Spleen (tissue), 11 donors: ENCODE results near the gene DNAH10. TPM values are rescaled to one million over a fixed set of nuclear protein-coding genes. Genes with fewer than 3 reads are reported as not detected.

Source experiments
- DNase-seq: peaks from one replicate; pipeline ENCODE4 v3.0.0-alpha.2; 2020
- H3K27ac ChIP-seq, 8 donors: fragments of 200-600 bp; sonication (generic) in 7 of 8; 1 replicate in 4 of 8; 2 replicates in 4 of 8; pipeline versions ENCODE4 v1.5.0 to v1.8.0; 2016 to 2021; ENCODE audit warnings: inconsistent platforms in 4 of 8, mild to moderate bottlenecking in 4 of 8, moderate library complexity in 1 of 8
- H3K27me3 ChIP-seq, 7 donors: fragments of 200-600 bp; sonication (generic) in 6 of 7; replicated peaks in 1 of 7; 1 replicate in 4 of 7; 2 replicates in 3 of 7; pipeline versions ENCODE4 v1.5.0 to v1.8.0; 2016 to 2021; ENCODE audit warnings: inconsistent platforms in 3 of 7, mild to moderate bottlenecking in 1 of 7
- H3K36me3 ChIP-seq, 6 donors: fragments of 200-600 bp; sonication (generic) in 5 of 6; 1 replicate in 4 of 6; 2 replicates in 2 of 6; pipeline versions ENCODE4 v1.5.0 to v1.8.0; 2016 to 2021; ENCODE audit warnings: inconsistent platforms in 2 of 6
- H3K4me1 ChIP-seq, 6 donors: fragments of 200-600 bp; sonication (generic) in 5 of 6; 1 replicate in 3 of 6; 2 replicates in 3 of 6; pipeline versions ENCODE4 v1.5.0 to v1.8.0; 2016 to 2021; ENCODE audit warnings: inconsistent platforms in 3 of 6
- H3K4me3 ChIP-seq, 8 donors: fragments of 200-600 bp; sonication (generic) in 7 of 8; 1 replicate in 4 of 8; 2 replicates in 4 of 8; pipeline versions ENCODE4 v1.5.0 to v1.8.0; 2016 to 2021; ENCODE audit warnings: inconsistent platforms in 4 of 8, mild to moderate bottlenecking in 4 of 8, moderate library complexity in 2 of 8
- H3K9me3 ChIP-seq, 8 donors: fragments of 200-600 bp; sonication (generic) in 7 of 8; 1 replicate in 4 of 8; 2 replicates in 4 of 8; pipeline versions ENCODE4 v1.5.0 to v1.8.0; 2016 to 2021; ENCODE audit warnings: inconsistent platforms in 4 of 8
- POLR2A ChIP-seq, 3 donors: fragments of 450-650 bp; IDR thresholded peaks; one replicate each; pipeline ENCODE4 v1.5.1; 2017; ENCODE audit warnings: antibody characterized with exemption in 3 of 3, mild to moderate bottlenecking in 1 of 3
- POLR2AphosphoS5 ChIP-seq, 3 donors: sonication (generic); formaldehyde crosslinking; IDR thresholded peaks; one replicate each; pipeline ENCODE4 v1.5.1; 2017; ENCODE audit warnings: antibody characterized with exemption in 3 of 3
- WGBS, 5 donors: extraction: QIAGEN DNeasy Blood & Tissue Kit in 3 of 5; methylation state at CpG; one replicate each; pipeline versions ENCODE4 v1.1.5 to v1.1.7; 2013 to 2018; 5-methylcytosine and 5-hydroxymethylcytosine counted together
- intact Hi-C: fragments of 100-400 bp; cut with DNase I; formaldehyde crosslinking; loops from one replicate; pipeline ENCODE4 v1.15.0; 2023; ENCODE audit warnings: low total_unique reads
- polyA plus RNA-seq, 3 donors: library from polyadenylated mRNA; stranded (reverse); fragments of 200-250 nt; gene quantifications; one replicate each; pipeline ENCODE4 v1.2.1, GENCODE V29; 2013
- total RNA-seq, 7 donors: library from RNA; depleted of rRNA in 3 of 7; stranded (reverse); fragments of >200 nt in 3 of 7; fragmentation: NEBNext Ultra II Directional in 4 of 7; extraction: Animal tissue kit (Norgen Biotek cat#: 25700) in 4 of 7; gene quantifications; one replicate each; pipeline versions ENCODE4 v1.1.0 to v1.2.1, GENCODE V29; 2016 to 2021
- TF ChIP-seq, protein P1 (sequence below), 11 experiments: fragments of 200-600 bp in 7 of 11; fragments of 450-650 bp in 4 of 11; sonication (generic) in 4 of 11; IDR thresholded peaks in 8 of 11; conservative IDR thresholded peaks in 3 of 11; 1 replicate in 7 of 11; 2 replicates in 4 of 11; pipeline versions ENCODE4 v1.4.0 to v1.8.0; 2016 to 2021; ENCODE audit warnings: antibody characterized with exemption in 11 of 11, inconsistent platforms in 4 of 11, mild to moderate bottlenecking in 1 of 11
- donor health status: healthy with polysubstance abuse.
- donor health status: DM: no; HTN: no; CAD: no; lungs with moderate emphysema.
- donor health status: DM: no; HTN: no; CAD: no.
- donor health status: Bipolar disorder and iron deficiency.
- donor health status: healthy.
- donor health status: DM: no; HTN: no; CAD: no.
- donor health status: DM: yes; HTN: yes; CAD: no.

Gene DNAH10
- total and polyA plus RNA-seq, 10 donors: 0.23 to 2.2 (median 0.43) TPM; not detected in 1

DNA sequence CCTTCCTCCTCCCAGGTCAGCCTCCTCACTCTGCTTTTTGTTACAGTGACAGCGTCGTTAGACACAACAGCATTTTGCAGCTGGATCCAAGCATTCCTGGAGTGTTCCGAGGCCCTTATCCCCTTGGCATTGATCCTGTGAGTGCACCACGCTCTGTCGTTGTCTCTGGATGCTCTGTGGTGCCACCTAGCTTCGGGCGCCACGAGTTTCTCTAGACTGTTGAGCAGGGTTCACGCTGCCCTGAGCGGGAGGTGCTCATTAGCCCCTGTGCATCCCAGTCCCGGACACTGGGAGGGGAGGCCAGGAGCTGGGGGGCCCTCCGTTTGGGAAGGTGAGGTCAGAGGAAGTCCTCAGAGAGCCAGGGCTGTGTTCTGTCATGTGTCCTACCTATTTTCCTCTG, 17.3 kb upstream of the DNAH10 start:
- Histone ChIP-seq H3K4me1 (peaks cover 0 to 49% (median 10%) of the 10 kb centered on the region in 6 donors), H3K9me3 (no peaks in the 10 kb centered on the region), H3K36me3 (peaks cover 0 to 100% (median 62%) of the 10 kb centered on the region in 6 donors), H3K4me3 (no peak overlapping the region), H3K27me3 (no peaks in the 10 kb centered on the region), H3K27ac (no peak overlapping the region)
- WGBS, 5 donors: 74 to 85% (median 79%) methylated on average over 12 of the region's 12 CpGs
- no peak for TF ChIP-seq POLR2A (IDR thresholded peaks at IDR 0.05)
- TF ChIP-seq, protein P1, sequence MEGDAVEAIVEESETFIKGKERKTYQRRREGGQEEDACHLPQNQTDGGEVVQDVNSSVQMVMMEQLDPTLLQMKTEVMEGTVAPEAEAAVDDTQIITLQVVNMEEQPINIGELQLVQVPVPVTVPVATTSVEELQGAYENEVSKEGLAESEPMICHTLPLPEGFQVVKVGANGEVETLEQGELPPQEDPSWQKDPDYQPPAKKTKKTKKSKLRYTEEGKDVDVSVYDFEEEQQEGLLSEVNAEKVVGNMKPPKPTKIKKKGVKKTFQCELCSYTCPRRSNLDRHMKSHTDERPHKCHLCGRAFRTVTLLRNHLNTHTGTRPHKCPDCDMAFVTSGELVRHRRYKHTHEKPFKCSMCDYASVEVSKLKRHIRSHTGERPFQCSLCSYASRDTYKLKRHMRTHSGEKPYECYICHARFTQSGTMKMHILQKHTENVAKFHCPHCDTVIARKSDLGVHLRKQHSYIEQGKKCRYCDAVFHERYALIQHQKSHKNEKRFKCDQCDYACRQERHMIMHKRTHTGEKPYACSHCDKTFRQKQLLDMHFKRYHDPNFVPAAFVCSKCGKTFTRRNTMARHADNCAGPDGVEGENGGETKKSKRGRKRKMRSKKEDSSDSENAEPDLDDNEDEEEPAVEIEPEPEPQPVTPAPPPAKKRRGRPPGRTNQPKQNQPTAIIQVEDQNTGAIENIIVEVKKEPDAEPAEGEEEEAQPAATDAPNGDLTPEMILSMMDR (IDR thresholded peaks at IDR 0.05 in 8 of 11, conservative IDR thresholded peaks at IDR 0.05 in 3 of 11): no peak
- no peak for DNase-seq
- intact Hi-C loops: no loop called here

DNA sequence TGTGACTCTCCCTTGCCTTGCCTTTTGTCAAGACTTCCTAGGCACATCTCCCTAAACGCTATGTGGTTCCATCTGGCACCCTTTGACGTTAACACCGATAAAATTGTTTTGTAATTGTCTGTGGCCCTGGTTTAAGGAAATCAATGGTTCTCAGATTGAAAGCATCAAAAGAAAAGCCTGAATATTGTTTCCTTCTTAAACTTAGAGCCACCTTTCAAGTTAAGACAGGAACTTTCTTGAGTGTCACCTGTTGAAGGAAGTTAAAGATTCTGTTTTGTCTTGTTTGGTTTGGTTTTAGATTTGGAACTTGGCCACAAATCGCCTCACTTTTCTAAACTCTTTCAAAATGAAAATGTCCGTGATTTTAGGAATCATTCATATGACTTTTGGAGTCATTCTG, 14.8 kb upstream of the DNAH10 start:
- H3K36me3 ChIP-seq: peaks cover 0 to 100% (median 62%) of the 10 kb centered on the region in 6 donors
- intact Hi-C loops: no loop called here

DNA sequence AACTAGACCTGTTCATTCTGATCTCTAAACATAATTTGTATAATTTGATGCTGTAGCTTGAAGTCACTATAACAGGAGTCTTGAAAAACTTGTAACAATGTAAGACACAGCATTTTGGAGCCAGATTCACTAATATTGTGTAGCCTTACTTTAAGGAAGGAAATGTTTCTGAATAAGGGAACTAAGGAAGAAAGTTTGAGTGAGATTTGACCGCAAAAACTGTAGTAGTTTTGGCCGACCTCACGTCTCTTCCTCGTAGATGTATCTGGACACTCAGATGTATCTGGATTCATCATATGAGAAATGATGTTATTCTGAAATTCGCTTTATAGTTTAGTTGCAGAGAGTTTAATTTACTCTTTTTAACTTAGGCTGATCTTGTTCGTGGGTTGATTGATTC, 13.9 kb upstream of the DNAH10 start:
- TF ChIP-seq POLR2AphosphoS5 (IDR thresholded peaks at IDR 0.05) (no peak), POLR2A (IDR thresholded peaks at IDR 0.05) (no peak)
- TF ChIP-seq, protein P1 (IDR thresholded peaks at IDR 0.05 in 8 of 11, conservative IDR thresholded peaks at IDR 0.05 in 3 of 11): no peak
- H3K27ac ChIP-seq: no peak overlapping the region
- no peak for DNase-seq
- H3K27me3 ChIP-seq: no peaks in the 10 kb centered on the region
- 41 to 63% (median 59%) methylated on average over 6 of the region's 6 CpGs for WGBS, 5 donors
- peaks cover 0 to 100% (median 66%) of the 10 kb centered on the region in 6 donors for H3K36me3 ChIP-seq
- intact Hi-C loops: no loop called here
- H3K4me3 ChIP-seq: no peak overlapping the region
- no peaks in the 10 kb centered on the region for H3K9me3 ChIP-seq
- peaks cover 0 to 28% (median under 1%) of the 10 kb centered on the region in 6 donors for H3K4me1 ChIP-seq

More for the DNA sequence above, 14.8 kb upstream of the DNAH10 start:
- no peak for DNase-seq
- H3K4me1 ChIP-seq: peaks cover 0 to 37% (median 7%) of the 10 kb centered on the region in 6 donors
- 54 to 74% (median 66%) methylated on average over 5 of the region's 5 CpGs for WGBS, 5 donors
- H3K27ac ChIP-seq: no peak overlapping the region
- H3K27me3 ChIP-seq: no peaks in the 10 kb centered on the region
- H3K4me3 ChIP-seq: no peak overlapping the region
- H3K9me3 ChIP-seq: no peaks in the 10 kb centered on the region
- TF ChIP-seq POLR2AphosphoS5 (IDR thresholded peaks at IDR 0.05): no peak
- TF ChIP-seq POLR2A (IDR thresholded peaks at IDR 0.05): no peak

DNA sequence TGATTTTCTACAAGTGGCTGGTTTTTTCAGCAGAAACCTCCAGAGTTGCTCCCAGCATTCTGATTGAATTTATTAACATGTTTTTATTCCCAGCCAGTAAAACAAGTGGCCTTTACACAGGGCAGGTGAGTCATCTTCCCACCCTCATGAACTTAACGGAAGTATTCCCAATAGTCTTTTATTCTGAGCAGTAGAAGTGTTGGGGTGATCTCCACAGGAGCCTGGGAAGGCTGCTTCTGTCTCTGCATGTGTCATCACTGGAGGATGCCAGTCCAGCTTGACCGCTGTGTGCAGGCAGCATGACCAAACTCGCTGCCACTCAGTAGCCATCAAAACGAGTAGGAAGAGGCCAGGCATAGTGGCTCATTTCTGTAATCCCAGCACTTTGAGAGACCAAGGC, 13.4 kb upstream of the DNAH10 start:
- intact Hi-C loops: no loop called here
- WGBS, 5 donors: 73 to 89% (median 87%) methylated on average over 4 of the region's 4 CpGs
- no peak for TF ChIP-seq POLR2AphosphoS5 (IDR thresholded peaks at IDR 0.05)
- TF ChIP-seq, protein P1 (IDR thresholded peaks at IDR 0.05 in 8 of 11, conservative IDR thresholded peaks at IDR 0.05 in 3 of 11): no peak
- TF ChIP-seq POLR2A (IDR thresholded peaks at IDR 0.05): no peak
- Histone ChIP-seq H3K27ac (no peak overlapping the region), H3K4me1 (peaks cover 0 to 23% (median 0%) of the 10 kb centered on the region in 6 donors), H3K4me3 (no peak overlapping the region), H3K27me3 (no peaks in the 10 kb centered on the region), H3K36me3 (peaks cover 0 to 100% (median 67%) of the 10 kb centered on the region in 6 donors), H3K9me3 (no peaks in the 10 kb centered on the region)
- no peak for DNase-seq

DNA sequence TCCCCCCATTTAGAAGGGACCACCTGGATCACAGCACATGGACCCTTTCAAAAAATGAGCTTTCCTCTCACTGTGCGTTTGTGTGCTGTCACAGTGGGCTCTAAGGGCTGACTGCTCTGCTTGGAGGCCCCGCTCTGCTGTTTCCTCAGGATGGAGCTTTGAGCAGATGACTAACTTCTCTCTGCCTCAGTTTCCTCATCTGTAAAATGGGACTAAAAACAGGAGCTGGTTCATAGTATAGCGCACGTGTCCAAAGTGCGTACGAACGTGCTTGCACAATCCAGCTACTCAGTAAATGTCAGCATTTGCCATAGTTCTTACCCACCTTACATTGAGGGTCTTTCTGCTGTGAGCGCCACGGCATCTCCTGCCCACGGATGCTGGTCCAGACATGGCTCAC, 12.7 kb upstream of the DNAH10 start:
- no peak for DNase-seq
- no peaks in the 10 kb centered on the region for H3K9me3 ChIP-seq
- H3K4me1 ChIP-seq: peaks cover 0 to 21% (median 0%) of the 10 kb centered on the region in 6 donors
- H3K27ac ChIP-seq: no peak overlapping the region
- H3K4me3 ChIP-seq: no peak overlapping the region
- H3K27me3 ChIP-seq: no peaks in the 10 kb centered on the region
- peaks cover 0 to 100% (median 69%) of the 10 kb centered on the region in 6 donors for H3K36me3 ChIP-seq
- TF ChIP-seq POLR2A (IDR thresholded peaks at IDR 0.05): no peak
- TF ChIP-seq, protein P1 (IDR thresholded peaks at IDR 0.05 in 8 of 11, conservative IDR thresholded peaks at IDR 0.05 in 3 of 11): no peak
- TF ChIP-seq POLR2AphosphoS5 (IDR thresholded peaks at IDR 0.05): no peak
- intact Hi-C loops: no loop called here
- whole genome bisulfite sequencing, 5 donors: 96 to 98% (median 98%) methylated on average over 10 of the region's 10 CpGs
